GM04503 (cell line): ENCODE measurements around the gene KCNQ1OT1.

Experiments used
- DNase-seq: peaks from one replicate; pipeline ENCODE4 v3.0.0-alpha.2; 2012; ENCODE audit warnings: low read depth

Gene KCNQ1OT1

GRCh38 chr11:2570211-2570811 lies 129.5 kb downstream of the KCNQ1OT1 start:
- no peak for DNase-seq

DNA sequence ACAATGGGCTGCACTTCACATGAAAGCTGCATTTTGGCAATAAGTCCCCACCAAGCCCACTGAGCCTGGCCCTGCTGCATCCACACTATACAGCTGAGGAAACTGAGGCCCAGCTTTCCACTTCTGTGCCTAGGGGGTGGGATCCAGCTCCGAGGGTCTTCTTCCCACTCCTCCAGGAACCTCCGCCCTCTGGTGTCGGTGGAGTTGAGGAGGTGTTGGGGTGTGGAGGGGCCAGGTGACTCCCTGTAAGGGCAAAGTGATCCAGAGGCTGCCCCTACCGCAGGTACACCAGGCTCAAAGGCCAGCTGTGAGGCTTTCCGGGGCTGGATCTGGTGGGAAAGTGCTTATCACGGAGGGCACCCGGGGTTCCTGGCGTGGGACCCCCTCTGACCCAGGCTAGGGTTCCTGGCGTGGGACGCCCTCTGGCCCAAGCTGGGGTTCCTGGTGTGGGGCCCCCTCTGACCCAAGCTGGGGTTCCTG lies 130.0 kb downstream of the KCNQ1OT1 start:
- no peak for DNase-seq

DNA sequence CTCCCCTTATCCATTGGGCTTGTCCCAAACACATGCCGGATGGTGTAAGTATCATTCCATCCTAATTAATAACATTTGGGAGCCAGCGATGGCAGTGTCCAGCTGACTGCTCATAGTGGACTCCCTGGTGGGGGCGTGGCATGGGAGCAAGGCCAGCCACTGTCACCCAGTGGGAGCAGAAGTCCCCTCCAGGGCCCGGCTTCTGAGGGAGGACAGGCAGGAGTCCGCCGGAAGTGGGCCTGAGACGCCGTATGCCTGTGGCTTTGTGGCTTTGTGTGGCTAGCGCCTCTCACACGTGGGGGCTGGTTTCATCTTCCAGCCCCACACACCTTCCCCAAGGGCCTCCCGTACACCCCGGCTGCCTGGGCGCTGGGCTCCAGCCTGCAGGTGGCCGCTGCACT lies 130.5 kb downstream of the KCNQ1OT1 start:
- peak; percentile 17 for DNase-seq

DNA sequence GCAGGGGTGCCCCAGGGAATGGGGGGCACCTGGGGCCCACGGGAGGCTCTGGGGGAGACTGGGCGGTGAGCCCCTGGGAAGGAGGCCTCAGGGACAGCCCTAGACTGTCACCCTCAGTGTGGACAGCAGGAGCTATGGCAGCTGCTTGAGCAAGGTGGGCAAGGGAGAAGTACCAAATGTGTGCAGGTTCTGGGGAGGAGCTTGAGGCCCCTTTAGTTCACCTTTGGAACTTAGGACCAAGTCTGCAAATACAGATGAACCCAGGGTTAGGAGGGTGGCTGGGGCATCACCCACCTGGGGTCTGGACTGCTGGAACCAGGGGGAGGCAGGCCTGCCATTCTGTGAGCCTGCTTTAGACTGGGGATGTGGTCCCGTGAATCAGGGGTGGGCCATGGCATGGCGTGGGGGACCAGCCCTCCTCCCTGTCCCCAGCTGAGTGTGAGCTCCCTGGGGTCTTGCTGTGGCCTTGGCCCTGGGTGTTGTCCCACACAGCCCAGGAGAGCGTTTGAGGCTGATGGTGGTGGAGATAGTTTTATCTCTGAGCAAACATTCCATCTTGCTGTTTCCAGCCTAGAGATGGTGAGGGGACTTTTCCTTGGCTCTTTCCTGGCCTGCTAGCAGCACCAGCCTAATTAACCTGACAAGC lies 132.6 kb downstream of the KCNQ1OT1 start:
- DNase-seq: no peak

DNA sequence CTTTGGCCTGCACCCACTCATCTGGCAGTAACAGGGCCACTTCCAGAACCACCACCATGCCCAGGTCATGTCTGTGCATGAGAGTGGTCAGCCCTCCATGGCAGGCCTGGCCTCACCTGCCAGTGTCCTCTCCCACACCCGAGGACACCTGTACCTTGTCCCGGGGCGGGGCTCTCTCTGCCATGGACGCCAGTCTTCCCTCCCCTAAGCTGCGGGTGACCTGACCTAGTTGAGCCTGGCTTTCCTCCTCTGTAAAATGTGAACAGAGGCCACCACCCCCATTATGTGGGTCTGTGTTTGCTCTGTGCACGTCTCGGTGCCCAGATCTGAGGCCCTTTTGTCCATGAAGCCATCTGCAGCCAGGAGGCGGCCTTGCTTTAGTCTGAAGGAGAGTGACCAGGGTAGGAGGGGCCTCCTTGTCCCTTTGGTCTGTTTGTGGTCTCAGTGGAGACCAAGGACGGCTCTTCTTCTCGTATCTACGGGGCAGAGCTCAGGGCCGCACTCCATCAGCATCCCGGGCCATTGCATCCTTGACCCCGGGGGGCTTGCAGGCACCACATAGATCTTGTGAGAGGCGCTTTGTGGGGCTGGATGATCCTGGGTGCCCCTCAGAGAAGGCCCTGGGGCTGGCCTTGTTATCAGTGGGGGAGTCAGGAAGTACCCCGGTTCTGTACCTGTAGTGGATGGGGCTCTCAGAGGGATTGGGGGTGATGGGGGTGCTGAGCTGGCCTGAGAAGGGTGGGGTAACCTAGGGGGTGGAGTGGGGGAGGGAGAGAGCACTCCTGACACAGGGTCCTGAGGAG lies 133.4 kb downstream of the KCNQ1OT1 start:
- DNase-seq: no peak

DNA sequence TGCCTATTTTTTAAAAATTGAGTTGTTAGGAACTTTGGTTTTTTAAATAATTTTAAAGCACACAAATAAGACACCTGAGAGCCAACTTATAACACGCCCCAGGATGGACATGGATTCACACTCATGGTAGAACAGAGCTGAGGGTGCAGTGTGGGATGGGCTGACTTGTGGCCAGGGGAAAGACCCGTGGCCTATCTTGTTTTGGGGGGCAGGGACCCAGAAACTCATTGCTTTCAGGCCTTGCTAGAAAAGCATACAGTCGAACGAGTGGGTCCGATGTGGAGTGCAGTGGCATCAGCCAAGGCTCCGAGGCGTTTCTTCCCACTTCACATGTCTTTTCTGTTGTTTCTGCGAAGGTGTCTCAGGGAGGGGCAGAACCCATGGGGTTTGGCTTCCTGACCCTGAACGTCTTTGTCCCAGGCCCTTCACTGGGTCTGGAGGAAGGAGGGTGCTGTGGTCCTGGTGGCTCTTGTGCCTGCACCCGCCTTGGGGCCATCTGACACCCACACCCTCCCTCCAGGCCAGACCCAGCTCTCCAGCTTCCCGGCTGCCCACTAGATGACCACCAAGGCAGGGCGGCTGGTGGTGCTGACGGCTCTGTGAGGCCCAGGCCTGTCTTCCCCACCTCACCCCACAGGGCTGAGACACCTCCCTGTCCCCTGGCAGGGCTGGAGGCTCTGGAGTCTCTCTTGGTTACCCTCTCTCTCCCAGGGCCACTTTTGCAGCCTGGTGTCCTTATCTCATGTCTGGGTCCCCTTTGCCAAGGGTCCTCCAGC lies 134.2 kb downstream of the KCNQ1OT1 start:
- DNase-seq: no peak

- no peak for DNase-seq
Observed at GRCh38 chr11:2564588-2565425, 135.0 kb downstream of the KCNQ1OT1 start.

DNA sequence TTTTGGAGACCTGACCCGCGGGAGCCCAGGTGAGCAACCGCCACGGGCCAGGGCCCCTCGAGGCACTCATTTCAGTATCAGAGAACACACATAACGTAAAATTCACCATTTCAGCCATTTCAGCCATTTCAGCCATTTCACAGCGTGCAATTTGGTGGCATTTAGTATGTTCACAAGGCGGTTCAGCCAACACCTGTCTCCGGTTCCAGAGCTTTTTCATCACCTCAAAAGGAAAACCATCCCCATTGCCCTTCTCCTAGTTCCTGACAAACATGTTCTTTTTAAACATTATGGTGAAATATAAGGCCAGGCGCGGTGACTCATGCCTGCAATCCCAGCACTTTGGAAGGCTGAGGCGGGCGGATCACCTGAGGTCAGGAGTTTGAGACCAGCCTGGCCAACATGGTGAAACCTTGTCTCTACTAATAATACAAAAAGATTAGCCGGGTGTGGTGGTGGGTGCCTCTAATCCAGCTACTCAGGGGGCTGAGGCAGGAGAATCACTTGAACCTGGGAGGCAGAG lies 135.7 kb downstream of the KCNQ1OT1 start:
- no peak for DNase-seq

- DNase-seq: no peak
Observed at GRCh38 chr11:2563213-2564007, 136.4 kb downstream of the KCNQ1OT1 start.

DNA sequence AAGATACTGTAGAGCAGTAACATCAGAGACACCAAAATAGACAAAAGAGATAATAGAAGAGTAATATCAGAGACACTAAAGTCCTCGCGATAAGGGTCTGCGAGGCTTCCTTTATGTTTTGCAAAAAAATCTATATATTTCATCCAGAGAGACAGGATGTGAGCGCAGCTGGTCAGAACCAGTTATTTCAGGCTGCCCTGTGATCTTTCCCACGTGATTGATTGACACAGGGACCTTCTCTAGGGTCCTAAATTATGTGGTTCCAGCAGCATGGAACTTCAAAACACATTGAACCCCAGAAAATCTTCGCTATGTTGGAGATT lies 136.9 kb downstream of the KCNQ1OT1 start:
- DNase-seq: no peak

GRCh38 chr11:2561696-2562581 lies 137.9 kb downstream of the KCNQ1OT1 start:
- DNase-seq: no peak

GRCh38 chr11:2559527-2560311 lies 140.1 kb downstream of the KCNQ1OT1 start:
- no peak for DNase-seq

DNA sequence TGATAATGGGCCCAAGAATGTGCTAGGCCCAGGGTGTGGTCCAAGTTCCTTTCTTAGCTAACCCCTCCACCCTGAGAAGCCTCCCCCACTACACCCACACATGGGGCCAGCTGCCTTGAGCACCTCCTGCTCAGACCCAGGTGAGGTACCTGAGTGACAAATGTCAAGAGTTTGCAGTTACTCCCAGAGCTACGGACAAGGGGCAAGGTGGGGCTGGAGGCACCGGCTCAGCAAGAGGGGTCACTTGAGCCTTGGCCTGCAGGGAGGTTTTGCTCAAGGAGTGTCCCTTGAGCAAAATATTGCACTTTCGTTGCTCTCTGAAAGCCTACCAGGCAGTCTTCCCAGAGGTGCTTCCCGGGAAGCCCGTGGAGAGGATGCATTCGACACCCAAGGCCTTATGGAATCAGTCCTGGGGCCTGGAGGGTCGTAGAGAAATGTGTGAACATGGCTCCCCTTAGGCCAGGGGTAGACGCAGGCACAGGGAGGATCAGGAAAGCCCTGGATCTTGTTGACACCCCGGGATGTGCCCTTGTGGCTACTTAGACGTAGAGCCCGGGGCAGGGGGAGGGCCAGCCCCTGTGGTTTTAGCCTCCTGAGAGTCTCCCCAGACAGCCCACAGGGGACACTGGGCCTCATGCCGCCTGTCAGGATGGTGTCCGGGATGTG lies 140.8 kb downstream of the KCNQ1OT1 start:
- no peak for DNase-seq

DNA sequence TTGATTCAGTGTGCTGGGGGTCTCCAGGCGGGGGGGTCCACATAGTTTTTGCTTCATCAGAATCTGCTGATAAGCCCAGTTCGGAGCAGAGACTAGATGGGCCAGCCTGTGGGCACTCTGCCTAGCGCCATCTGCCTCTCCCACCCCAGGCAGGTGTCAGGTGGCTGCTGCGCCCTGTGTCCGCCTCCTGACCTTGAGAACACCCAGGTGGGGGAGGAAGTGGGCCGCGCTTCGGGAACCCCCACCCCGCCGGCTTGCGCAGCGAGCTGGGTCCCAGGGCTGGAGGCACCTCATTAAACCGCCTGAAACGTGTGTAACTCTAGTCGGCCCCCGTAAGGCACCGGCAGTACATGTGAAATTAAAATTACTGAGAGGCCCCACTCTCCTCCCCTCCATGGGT lies 141.4 kb downstream of the KCNQ1OT1 start:
- no peak for DNase-seq
